Colonic mucosa (tissue), 4 donors: ENCODE results near the gene ADCY2. TPM values are rescaled to one million over a fixed set of nuclear protein-coding genes. Genes with fewer than 3 reads are reported as not detected.

Source experiments
- DNase-seq: peaks from one replicate; pipeline ENCODE4 v3.0.0-alpha.2; 2020
- H3K27ac ChIP-seq: fragments of 200-600 bp; one replicate; pipeline ENCODE4 v1.8.0; 2021
- H3K27me3 ChIP-seq: fragments of 200-600 bp; one replicate; pipeline ENCODE4 v1.8.0; 2021
- H3K36me3 ChIP-seq: fragments of 200-600 bp; one replicate; pipeline ENCODE4 v1.8.0; 2021
- H3K4me1 ChIP-seq: fragments of 200-600 bp; one replicate; pipeline ENCODE4 v1.8.0; 2021; ENCODE audit warnings: mild to moderate bottlenecking
- H3K4me3 ChIP-seq: fragments of 200-600 bp; one replicate; pipeline ENCODE4 v1.8.0; 2021
- H3K9ac ChIP-seq, 2 donors: one replicate each; pipeline ENCODE4 v1.7.0; 2013; ENCODE audit warnings: control low read depth in 2 of 2, low read depth in 2 of 2, low read length in 2 of 2
- H3K9me3 ChIP-seq: fragments of 200-600 bp; one replicate; pipeline ENCODE4 v1.8.0; 2021
- CTCF ChIP-seq: fragments of 200-600 bp; IDR thresholded peaks from one replicate; pipeline ENCODE4 v1.8.0; 2022; ENCODE audit warnings: antibody characterized with exemption, mild to moderate bottlenecking
- intact Hi-C: fragments of 100-400 bp; cut with DNase I; formaldehyde crosslinking; loops from one replicate; pipeline ENCODE4 v1.14.1; 2022
- total RNA-seq, 2 donors: library from RNA; stranded (reverse); fragmentation: NEBNext Ultra II Directional in 1 of 2; extraction: Animal tissue kit (Norgen Biotek cat#: 25700) in 1 of 2; gene quantifications; one replicate each; pipeline ENCODE4 v1.2.1, GENCODE V29; 2021
- donor health status: healthy.
- donor health status: DM: no; HTN: no; CAD: no.
- donor health status: DM: no; HTN: no; CAD: no.

The ADCY2 gene
- total RNA-seq, 2 donors from 2014 or later, result 0.67 to 1.9 TPM

GRCh38 chr5:7664208-7664607 lies 268.3 kb downstream of the ADCY2 start:
- intact Hi-C loops, result no loop called here
- no peaks in the 10 kb centered on the region for H3K27me3 ChIP-seq
- H3K4me3 ChIP-seq, result no peak overlapping the region
- H3K27ac ChIP-seq, result no peak overlapping the region
- H3K4me1 ChIP-seq, result no peaks in the 10 kb centered on the region
- no peaks in the 10 kb centered on the region for H3K36me3 ChIP-seq
- no peak for DNase-seq
- no peak overlapping the region for H3K9ac ChIP-seq
- no peak for TF ChIP-seq CTCF
- no peaks in the 10 kb centered on the region for H3K9me3 ChIP-seq

GRCh38 chr5:7667216-7667767 lies 271.4 kb downstream of the ADCY2 start:
- Histone ChIP-seq H3K4me3 (no peak overlapping the region), H3K36me3 (no peaks in the 10 kb centered on the region), H3K4me1 (no peaks in the 10 kb centered on the region), H3K27ac (no peak overlapping the region), H3K9ac (no peak overlapping the region), H3K27me3 (no peaks in the 10 kb centered on the region), H3K9me3 (no peaks in the 10 kb centered on the region)
- intact Hi-C loops, result no loop called here
- DNase-seq, result no peak
- TF ChIP-seq CTCF, result no peak

- TF ChIP-seq CTCF, result no peak
- H3K27me3 ChIP-seq, result no peaks in the 10 kb centered on the region
- intact Hi-C loops, result no loop called here
- H3K4me1 ChIP-seq, result no peaks in the 10 kb centered on the region
- H3K36me3 ChIP-seq, result no peaks in the 10 kb centered on the region
- H3K27ac ChIP-seq, result no peak overlapping the region
- no peak overlapping the region for H3K9ac ChIP-seq
- no peak for DNase-seq
- no peaks in the 10 kb centered on the region for H3K9me3 ChIP-seq
- H3K4me3 ChIP-seq, result no peak overlapping the region
Observed at GRCh38 chr5:7668161-7668560, 272.2 kb downstream of the ADCY2 start.

GRCh38 chr5:7668627-7669026 lies 272.7 kb downstream of the ADCY2 start:
- intact Hi-C loops, result no loop called here
- Histone ChIP-seq H3K4me1 (no peaks in the 10 kb centered on the region), H3K27me3 (no peaks in the 10 kb centered on the region), H3K36me3 (no peaks in the 10 kb centered on the region), H3K9me3 (no peaks in the 10 kb centered on the region), H3K27ac (no peak overlapping the region), H3K4me3 (no peak overlapping the region), H3K9ac (no peak overlapping the region)
- TF ChIP-seq CTCF, result no peak
- no peak for DNase-seq

GRCh38 chr5:7671381-7671993 lies 275.5 kb downstream of the ADCY2 start:
- no peak for TF ChIP-seq CTCF
- DNase-seq, result no peak
- intact Hi-C loops, result no loop called here
- Histone ChIP-seq H3K36me3 (no peaks in the 10 kb centered on the region), H3K27me3 (no peaks in the 10 kb centered on the region), H3K27ac (no peak overlapping the region), H3K4me3 (no peak overlapping the region), H3K9me3 (no peaks in the 10 kb centered on the region), H3K9ac (no peak overlapping the region), H3K4me1 (no peaks in the 10 kb centered on the region)
